GM12878 (cell line): ENCODE measurements around the gene UFC1. TPM values are rescaled to one million over a fixed set of nuclear protein-coding genes. Genes with fewer than 3 reads are reported as not detected.

Source experiments
- ATAC-seq: fragments of 200-7000 bp; cut with Tn5 transposase; 3 replicates; pipeline ENCODE4 v1.9.1; 2020; ENCODE audit warnings: mild to moderate bottlenecking, moderate library complexity
- BruUV-seq: library from RNA; stranded (reverse); fragments of 400-500 nt; replicated peaks from 2 replicates; lab custom pipeline; 2021; lab: Mats Ljungman, UMichigan
- CTCF ChIA-PET: fragments of 300-600 bp; sonication (Branson Sonifier 250); formaldehyde crosslinking; extraction: SDS; loops from one replicate; lab custom pipeline; 2021; ENCODE audit warnings: inconsistent platforms; lab: Yijun Ruan, JAX
- POLR2A ChIA-PET: fragments of 350-600 bp; formaldehyde crosslinking; extraction: SDS; loops from one replicate; lab custom pipeline; 2021; ENCODE audit warnings: inconsistent platforms; lab: Charles Lee
- RAD21 ChIA-PET: fragments of 300-600 bp; sonication (Branson Sonifier 250); formaldehyde crosslinking; loops from one replicate; lab custom pipeline; 2023; ENCODE audit warnings: antibody characterized with exemption; ENCODE audit not compliant: unreplicated experiment; lab: Charles Lee
- SMC1A ChIA-PET: fragments of 300-600 bp; sonication (Branson Sonifier 250); formaldehyde crosslinking; loops from one replicate; lab custom pipeline; 2023; ENCODE audit not compliant: unreplicated experiment, uncharacterized antibody; lab: Charles Lee
- DNase-seq: peaks from one replicate; pipeline ENCODE4 v3.0.0-alpha.2; 2011; ENCODE audit warnings: low read depth, low spot score
- FAIRE-seq: peaks from 3 replicates; lab custom pipeline; 2011; peaks lifted over from hg19 to GRCh38; lab: Jason Lieb, UNC
- H2AFZ ChIP-seq: 2 replicates; pipeline ENCODE4 v1.6.0; 2011; ENCODE audit warnings: low read depth, low read length, control low read depth; ENCODE audit not compliant: control insufficient read depth
- H3K27ac ChIP-seq: 2 replicates; pipeline ENCODE4 v1.5.1; 2011; ENCODE audit warnings: control low read depth; ENCODE audit not compliant: control insufficient read depth, insufficient read depth
- H3K27me3 ChIP-seq, 2 experiments: replicated peaks in 1 of 2; 2 replicates each; pipeline versions ENCODE4 v1.6.0 to v1.6.1; 2011; ENCODE audit warnings: low read length in 1 of 2; ENCODE audit not compliant: control insufficient read depth in 2 of 2, insufficient read depth in 2 of 2
- H3K36me3 ChIP-seq, 2 experiments: 2 replicates each; pipeline ENCODE4 v1.5.1; 2011; ENCODE audit warnings: low read length in 1 of 2; ENCODE audit not compliant: control insufficient read depth in 2 of 2, insufficient read depth in 2 of 2
- H3K4me1 ChIP-seq: 2 replicates; pipeline ENCODE4 v1.6.1; 2011; ENCODE audit warnings: mild to moderate bottlenecking, low read length, moderate library complexity, mixed read lengths; ENCODE audit not compliant: control insufficient read depth, insufficient read depth
- H3K4me2 ChIP-seq: 2 replicates; pipeline ENCODE4 v1.6.0; 2011; ENCODE audit warnings: control low read depth; ENCODE audit not compliant: control insufficient read depth, insufficient read depth
- H3K4me3 ChIP-seq: fragments of 200-600 bp; sonication (generic); 2 replicates; pipeline ENCODE4 v1.5.1; 2016
- H3K79me2 ChIP-seq: 2 replicates; pipeline ENCODE4 v1.6.0; 2011; ENCODE audit warnings: low read length; ENCODE audit not compliant: control insufficient read depth, insufficient read depth
- H3K9ac ChIP-seq: 2 replicates; pipeline ENCODE4 v1.8.0; 2011; ENCODE audit warnings: low read length, control low read depth, mixed read lengths; ENCODE audit not compliant: control insufficient read depth, insufficient read depth
- H3K9me3 ChIP-seq: replicated peaks from 3 replicates; pipeline ENCODE4 v1.5.1; 2011; ENCODE audit warnings: mild to moderate bottlenecking, low read length; ENCODE audit not compliant: control insufficient read depth, insufficient read depth
- H4K20me1 ChIP-seq: 2 replicates; pipeline ENCODE4 v1.6.0; 2011; ENCODE audit not compliant: control insufficient read depth, insufficient read depth
- CREM ChIP-seq: IDR thresholded peaks from 2 replicates; pipeline ENCODE4 v1.6.1; 2014; ENCODE audit warnings: antibody characterized with exemption, low read depth
- ETV6 ChIP-seq, 2 experiments: fragments of 450-650 bp in 1 of 2; IDR thresholded peaks in 1 of 2; conservative IDR thresholded peaks in 1 of 2; 2 replicates each; pipeline ENCODE4 v1.6.1; 2014; ENCODE audit warnings: antibody characterized with exemption in 1 of 2, borderline replicate concordance in 1 of 2, low read depth in 1 of 2, mild to moderate bottlenecking in 1 of 2, moderate library complexity in 1 of 2
- HDAC6 ChIP-seq: fragments of 200-600 bp; sonication (generic); IDR thresholded peaks from one replicate; pipeline ENCODE4 v1.8.0; 2017; ENCODE audit warnings: antibody characterized with exemption; ENCODE audit not compliant: unreplicated experiment
- NBN ChIP-seq: fragments of 450-650 bp; IDR thresholded peaks from 2 replicates; pipeline ENCODE4 v1.6.1; 2016
- SIN3A ChIP-seq: IDR thresholded peaks from 2 replicates; pipeline ENCODE4 v1.6.1; 2012; ENCODE audit warnings: low read depth, low read length, improper control_type of control experiment
- SMAD1 ChIP-seq: fragments of 450-650 bp; IDR thresholded peaks from 2 replicates; pipeline ENCODE4 v1.6.1; 2018; ENCODE audit warnings: mild to moderate bottlenecking, low read depth; ENCODE audit not compliant: partially characterized antibody
- SPI1 ChIP-seq: IDR thresholded peaks from 2 replicates; pipeline ENCODE4 v1.6.1; 2011; ENCODE audit warnings: low read depth, mild to moderate bottlenecking, low read length, moderate library complexity, borderline replicate concordance; ENCODE audit not compliant: insufficient read depth
- SUPT20H ChIP-seq: IDR thresholded peaks from 2 replicates; pipeline ENCODE4 v1.6.1; 2011; ENCODE audit warnings: low read depth, mild to moderate bottlenecking, low read length, moderate library complexity, borderline replicate concordance; ENCODE audit not compliant: control insufficient read depth
- TCF12 ChIP-seq: IDR thresholded peaks from 2 replicates; pipeline ENCODE4 v1.6.1; 2011; ENCODE audit warnings: low read depth, mild to moderate bottlenecking, low read length
- ZNF24 ChIP-seq: fragments of 450-650 bp; IDR thresholded peaks from 2 replicates; pipeline ENCODE4 v1.6.1; 2017; ENCODE audit warnings: antibody characterized with exemption, mild to moderate bottlenecking
- whole genome bisulfite sequencing: methylation state at CpG from one replicate; pipeline ENCODE4 v1.1.6; 2016; ENCODE audit warnings: low lambda C conversion rate; ENCODE audit not compliant: insufficient replicate concordance, insufficient coverage; ENCODE audit errors: missing lambda C conversion rate; 5-methylcytosine and 5-hydroxymethylcytosine counted together
- in situ Hi-C: fragments of 300-500 bp; cut with MboI; formaldehyde crosslinking; loops from 9 replicates; pipeline ENCODE4 v1.14.3; 2018; ENCODE audit warnings: mixed read lengths
- intact Hi-C: fragments of 100-400 bp; cut with micrococcal nuclease; formaldehyde crosslinking; loops from one replicate; pipeline ENCODE4 v1.14.2; 2022; ENCODE audit not compliant: unreplicated experiment
- polyA plus RNA-seq, 11 experiments: library from polyadenylated mRNA; depleted of rRNA in 4 of 11; unstranded in 6 of 11; stranded (reverse) in 5 of 11; fragments of >200 nt; fragmentation: Nextera tagmentation in 4 of 11; fragmentation: Illumina TruSeq in 1 of 11; extraction: Ambion mirVana in 4 of 11; extraction: Trizol in 1 of 11; gene quantifications; 1 replicate in 1 of 11; 2 replicates in 10 of 11; pipeline versions ENCODE4 v1.2.1 to v1.2.3, GENCODE V29; 2011 to 2016; ENCODE audit warnings: inconsistent platforms in 2 of 11, missing spikeins in 2 of 11, low read depth in 1 of 11
- total RNA-seq, 4 experiments: library from RNA; depleted of rRNA in 3 of 4; stranded (reverse); fragments of >200 nt in 3 of 4; fragmentation: Illumina TruSeq in 1 of 4; extraction: Trizol in 1 of 4; gene quantifications; 2 replicates each; pipeline versions ENCODE4 v1.2.1 to v1.2.3, GENCODE V29; 2013 to 2021
- TF ChIP-seq, protein P1 (sequence below): fragments of 450-650 bp; IDR thresholded peaks from 2 replicates; pipeline ENCODE4 v1.6.1; 2017; ENCODE audit warnings: mild to moderate bottlenecking, moderate library complexity
- TF ChIP-seq, protein P2 (sequence below): fragments of 450-650 bp; IDR thresholded peaks from 2 replicates; pipeline ENCODE4 v1.6.1; 2016; ENCODE audit warnings: mild to moderate bottlenecking, moderate library complexity, borderline replicate concordance

The UFC1 gene
- total and polyA plus RNA-seq, 10 of the 15 experiments (the other 5 are each of a cell fraction or from before 2014, with no cell fraction given), result 95.9 to 239 (median 151) TPM

DNA sequence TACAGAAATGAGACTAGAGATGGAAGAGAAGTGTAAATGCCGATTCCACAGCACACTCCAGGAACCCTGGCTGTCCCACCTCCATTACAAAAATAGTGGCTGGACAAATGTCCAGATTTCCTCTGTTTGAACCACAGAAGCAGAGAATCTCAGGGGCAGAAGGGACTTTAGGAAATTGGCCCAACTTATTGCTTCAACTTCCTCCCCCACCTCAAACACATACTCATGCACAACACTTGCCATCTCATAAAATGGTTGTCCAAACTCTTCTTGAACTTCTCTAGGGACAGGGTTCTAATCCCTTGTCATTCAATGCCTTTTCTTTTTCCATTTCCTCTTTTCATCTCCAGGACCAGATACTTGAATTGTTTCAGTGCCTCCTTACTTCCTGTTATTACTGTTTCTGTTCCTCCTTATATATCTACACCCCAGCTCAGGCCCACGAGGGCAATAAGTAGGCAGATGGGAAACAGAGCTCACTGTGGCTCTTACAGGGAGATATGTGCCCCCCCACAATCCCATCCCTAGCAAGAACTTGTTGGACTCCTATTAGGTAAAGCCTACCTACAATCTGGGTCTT is 32.0 kb downstream of the UFC1 start:
- Histone ChIP-seq H2AFZ (peak overlapping the region; percentile 49), H3K9ac (peak overlapping the region; percentile 59), H3K79me2 (peaks cover 14% of the 10 kb centered on the region), H3K36me3 (no peaks in the 10 kb centered on the region), H3K9me3 (no peaks in the 10 kb centered on the region), H3K27ac (peak overlapping the region; percentile 97), H3K27me3 (no peaks in the 10 kb centered on the region), H3K4me1 (peaks cover 54% of the 10 kb centered on the region), H3K4me2 (peak overlapping the region; percentile 81), H4K20me1 (no peaks in the 10 kb centered on the region), H3K4me3 (peak overlapping the region; percentile 11; the same call in 1 of the 2 replicates)
- in situ Hi-C loops, result no loop called here
- TSS peak; percentile 62 for BruUV-seq
- WGBS, result 0% methylated on average over 2 of the region's 2 CpGs
- FAIRE-seq (peak; percentile 71), DNase-seq (peak; percentile 73), ATAC-seq (peak; percentile 63)
- POLR2A ChIA-PET, result interaction anchor here (0.6 to 1.6 kb wide), 13 partner anchors 9 to 205 kb away, joined by 3 to 8 read pairs (median 4); partner anchors contain the start of genes B4GALT3, NDUFS2, PPOX and TOMM40L
- CTCF ChIA-PET, result interaction anchor here (1.0 to 4.5 kb wide), 11 partner anchors 9 to 196 kb away, joined by 3 to 30 read pairs (median 4); partner anchors contain the start of genes B4GALT3, NDUFS2, PPOX and TOMM40L
- intact Hi-C loops, result no loop called here
- SMC1A ChIA-PET, result interaction anchor here (0.6 to 3.0 kb wide), 12 partner anchors 8 to 1995 kb away, joined by 3 to 19 read pairs (median 5); partner anchors contain the start of genes B4GALT3, NDUFS2, PPOX and TOMM40L
- RAD21 ChIA-PET, result interaction anchor here (1.0 to 2.4 kb wide), 6 partner anchors 9 to 120 kb away, joined by 3 to 13 read pairs (median 8); partner anchors contain the start of genes NDUFS2 and TOMM40L
- TF ChIP-seq HDAC6, result no peak
- TF ChIP-seq, protein P1, sequence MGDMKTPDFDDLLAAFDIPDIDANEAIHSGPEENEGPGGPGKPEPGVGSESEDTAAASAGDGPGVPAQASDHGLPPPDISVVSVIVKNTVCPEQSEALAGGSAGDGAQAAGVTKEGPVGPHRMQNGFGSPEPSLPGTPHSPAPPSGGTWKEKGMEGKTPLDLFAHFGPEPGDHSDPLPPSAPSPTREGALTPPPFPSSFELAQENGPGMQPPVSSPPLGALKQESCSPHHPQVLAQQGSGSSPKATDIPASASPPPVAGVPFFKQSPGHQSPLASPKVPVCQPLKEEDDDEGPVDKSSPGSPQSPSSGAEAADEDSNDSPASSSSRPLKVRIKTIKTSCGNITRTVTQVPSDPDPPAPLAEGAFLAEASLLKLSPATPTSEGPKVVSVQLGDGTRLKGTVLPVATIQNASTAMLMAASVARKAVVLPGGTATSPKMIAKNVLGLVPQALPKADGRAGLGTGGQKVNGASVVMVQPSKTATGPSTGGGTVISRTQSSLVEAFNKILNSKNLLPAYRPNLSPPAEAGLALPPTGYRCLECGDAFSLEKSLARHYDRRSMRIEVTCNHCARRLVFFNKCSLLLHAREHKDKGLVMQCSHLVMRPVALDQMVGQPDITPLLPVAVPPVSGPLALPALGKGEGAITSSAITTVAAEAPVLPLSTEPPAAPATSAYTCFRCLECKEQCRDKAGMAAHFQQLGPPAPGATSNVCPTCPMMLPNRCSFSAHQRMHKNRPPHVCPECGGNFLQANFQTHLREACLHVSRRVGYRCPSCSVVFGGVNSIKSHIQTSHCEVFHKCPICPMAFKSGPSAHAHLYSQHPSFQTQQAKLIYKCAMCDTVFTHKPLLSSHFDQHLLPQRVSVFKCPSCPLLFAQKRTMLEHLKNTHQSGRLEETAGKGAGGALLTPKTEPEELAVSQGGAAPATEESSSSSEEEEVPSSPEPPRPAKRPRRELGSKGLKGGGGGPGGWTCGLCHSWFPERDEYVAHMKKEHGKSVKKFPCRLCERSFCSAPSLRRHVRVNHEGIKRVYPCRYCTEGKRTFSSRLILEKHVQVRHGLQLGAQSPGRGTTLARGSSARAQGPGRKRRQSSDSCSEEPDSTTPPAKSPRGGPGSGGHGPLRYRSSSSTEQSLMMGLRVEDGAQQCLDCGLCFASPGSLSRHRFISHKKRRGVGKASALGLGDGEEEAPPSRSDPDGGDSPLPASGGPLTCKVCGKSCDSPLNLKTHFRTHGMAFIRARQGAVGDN, result peak; percentile 69
- TF ChIP-seq, protein P2, sequence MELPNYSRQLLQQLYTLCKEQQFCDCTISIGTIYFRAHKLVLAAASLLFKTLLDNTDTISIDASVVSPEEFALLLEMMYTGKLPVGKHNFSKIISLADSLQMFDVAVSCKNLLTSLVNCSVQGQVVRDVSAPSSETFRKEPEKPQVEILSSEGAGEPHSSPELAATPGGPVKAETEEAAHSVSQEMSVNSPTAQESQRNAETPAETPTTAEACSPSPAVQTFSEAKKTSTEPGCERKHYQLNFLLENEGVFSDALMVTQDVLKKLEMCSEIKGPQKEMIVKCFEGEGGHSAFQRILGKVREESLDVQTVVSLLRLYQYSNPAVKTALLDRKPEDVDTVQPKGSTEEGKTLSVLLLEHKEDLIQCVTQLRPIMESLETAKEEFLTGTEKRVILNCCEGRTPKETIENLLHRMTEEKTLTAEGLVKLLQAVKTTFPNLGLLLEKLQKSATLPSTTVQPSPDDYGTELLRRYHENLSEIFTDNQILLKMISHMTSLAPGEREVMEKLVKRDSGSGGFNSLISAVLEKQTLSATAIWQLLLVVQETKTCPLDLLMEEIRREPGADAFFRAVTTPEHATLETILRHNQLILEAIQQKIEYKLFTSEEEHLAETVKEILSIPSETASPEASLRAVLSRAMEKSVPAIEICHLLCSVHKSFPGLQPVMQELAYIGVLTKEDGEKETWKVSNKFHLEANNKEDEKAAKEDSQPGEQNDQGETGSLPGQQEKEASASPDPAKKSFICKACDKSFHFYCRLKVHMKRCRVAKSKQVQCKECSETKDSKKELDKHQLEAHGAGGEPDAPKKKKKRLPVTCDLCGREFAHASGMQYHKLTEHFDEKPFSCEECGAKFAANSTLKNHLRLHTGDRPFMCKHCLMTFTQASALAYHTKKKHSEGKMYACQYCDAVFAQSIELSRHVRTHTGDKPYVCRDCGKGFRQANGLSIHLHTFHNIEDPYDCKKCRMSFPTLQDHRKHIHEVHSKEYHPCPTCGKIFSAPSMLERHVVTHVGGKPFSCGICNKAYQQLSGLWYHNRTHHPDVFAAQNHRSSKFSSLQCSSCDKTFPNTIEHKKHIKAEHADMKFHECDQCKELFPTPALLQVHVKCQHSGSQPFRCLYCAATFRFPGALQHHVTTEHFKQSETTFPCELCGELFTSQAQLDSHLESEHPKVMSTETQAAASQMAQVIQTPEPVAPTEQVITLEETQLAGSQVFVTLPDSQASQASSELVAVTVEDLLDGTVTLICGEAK, result peak; percentile 15; the same call in 1 of the 2 replicates
- TF ChIP-seq TCF12, result no peak
- TF ChIP-seq CREM, result no peak
- TF ChIP-seq SPI1, result peak; percentile 94
- 0 out of 2 replicates have a peak, but pooled peaks have one; percentile 46 for TF ChIP-seq NBN
- TF ChIP-seq SIN3A, result 0 out of 2 replicates have a peak, but pooled peaks have one; percentile 2
- no peak for TF ChIP-seq ZNF24
- TF ChIP-seq ETV6 (conservative IDR thresholded peaks at IDR 0.05 in 1 of 2, IDR thresholded peaks at IDR 0.05 in 1 of 2; ENCODE audit: borderline replicate concordance in 1 of 2, low read depth in 1 of 2), result peak in 1 of 2 experiments; percentile 90; a peak in 2 of 4 replicates
- no peak for TF ChIP-seq SMAD1
- no peak for TF ChIP-seq SUPT20H
